Progenitor cell of endocrine pancreas (in vitro differentiated cells): ENCODE measurements around the gene SSH2. TPM values are rescaled to one million over a fixed set of nuclear protein-coding genes. Genes with fewer than 3 reads are reported as not detected.

Experiments used
- DNase-seq: peaks from one replicate; pipeline ENCODE4 v3.0.0; 2021; ENCODE audit warnings: low spot score; ENCODE audit not compliant: unreplicated experiment
- H3K27ac Mint-ChIP-seq: 2 replicates; pipeline ENCODE4 v1.8.0; 2021; ENCODE audit warnings: mild to moderate bottlenecking, moderate library complexity, mixed read lengths
- H3K27me3 Mint-ChIP-seq: 2 replicates; pipeline ENCODE4 v1.8.0; 2021; ENCODE audit warnings: mixed read lengths
- H3K36me3 Mint-ChIP-seq: 2 replicates; pipeline ENCODE4 v1.8.0; 2022; ENCODE audit warnings: mixed read lengths; ENCODE audit not compliant: insufficient read depth
- H3K4me1 Mint-ChIP-seq: 2 replicates; pipeline ENCODE4 v1.8.0; 2021; ENCODE audit warnings: low read depth, mixed read lengths
- H3K4me3 Mint-ChIP-seq: 2 replicates; pipeline ENCODE4 v1.8.0; 2021; ENCODE audit warnings: low read depth, mild to moderate bottlenecking, moderate library complexity, mixed read lengths
- H3K9me3 Mint-ChIP-seq: 2 replicates; pipeline ENCODE4 v1.8.0; 2021; ENCODE audit warnings: low read depth, mixed read lengths
- CTCF ChIP-seq: fragments of 200-600 bp; sonication (generic); IDR thresholded peaks from one replicate; pipeline ENCODE4 v1.5.0; 2021; ENCODE audit warnings: antibody characterized with exemption, mild to moderate bottlenecking; ENCODE audit not compliant: unreplicated experiment
- total RNA-seq: library from RNA; stranded (reverse); gene quantifications from 2 replicates; pipeline ENCODE4 v1.2.1, GENCODE V29; 2021

Gene SSH2
- total RNA-seq, 1 donor from 2014 or later, result 20.7 TPM

- TF ChIP-seq CTCF, result no peak
- H3K9me3 Mint-ChIP-seq, result no peaks in the 10 kb centered on the region
These were observed 322.4 kb downstream of the SSH2 start for GRCh38 chr17:29607557-29608195.

GRCh38 chr17:29603109-29603674 lies 326.8 kb downstream of the SSH2 start:
- Mint-ChIP-seq H3K4me3 (no peak overlapping the region), H3K27me3 (peaks cover 7% of the 10 kb centered on the region), H3K36me3 (no peaks in the 10 kb centered on the region), H3K9me3 (no peaks in the 10 kb centered on the region), H3K4me1 (no peaks in the 10 kb centered on the region), H3K27ac (no peak overlapping the region)
- no peak for TF ChIP-seq CTCF
- DNase-seq, result no peak

More at GRCh38 chr17:29607557-29608195, 322.4 kb downstream of the SSH2 start:
- Mint-ChIP-seq H3K4me3 (no peak overlapping the region), H3K4me1 (no peaks in the 10 kb centered on the region), H3K27me3 (peaks cover 9% of the 10 kb centered on the region), H3K27ac (no peak overlapping the region), H3K36me3 (no peaks in the 10 kb centered on the region)
- no peak for DNase-seq

- H3K27ac Mint-ChIP-seq, result no peak overlapping the region
- H3K27me3 Mint-ChIP-seq, result peaks cover 7% of the 10 kb centered on the region
- DNase-seq, result no peak
- no peaks in the 10 kb centered on the region for H3K9me3 Mint-ChIP-seq
- no peak overlapping the region for H3K4me3 Mint-ChIP-seq
- H3K4me1 Mint-ChIP-seq, result peaks cover 6% of the 10 kb centered on the region
- H3K36me3 Mint-ChIP-seq, result no peaks in the 10 kb centered on the region
- TF ChIP-seq CTCF, result no peak
These were observed 332.5 kb downstream of the SSH2 start for GRCh38 chr17:29597361-29598172.

- TF ChIP-seq CTCF, result no peak
- H3K4me3 Mint-ChIP-seq, result no peak overlapping the region
- H3K36me3 Mint-ChIP-seq, result no peaks in the 10 kb centered on the region
- peaks cover 7% of the 10 kb centered on the region for H3K27me3 Mint-ChIP-seq
- no peaks in the 10 kb centered on the region for H3K9me3 Mint-ChIP-seq
- peaks cover 7% of the 10 kb centered on the region for H3K4me1 Mint-ChIP-seq
- H3K27ac Mint-ChIP-seq, result no peak overlapping the region
- DNase-seq, result no peak
These were observed 333.2 kb downstream of the SSH2 start for GRCh38 chr17:29596811-29597210.

GRCh38 chr17:29595943-29596774 lies 333.9 kb downstream of the SSH2 start:
- peaks cover 10% of the 10 kb centered on the region for H3K4me1 Mint-ChIP-seq
- DNase-seq, result no peak
- no peak overlapping the region for H3K4me3 Mint-ChIP-seq
- TF ChIP-seq CTCF, result no peak
- H3K36me3 Mint-ChIP-seq, result no peaks in the 10 kb centered on the region
- no peaks in the 10 kb centered on the region for H3K9me3 Mint-ChIP-seq
- H3K27me3 Mint-ChIP-seq, result peaks cover 7% of the 10 kb centered on the region
- no peak overlapping the region for H3K27ac Mint-ChIP-seq
